ENCODE data around the gene MLLT1.

DNA sequence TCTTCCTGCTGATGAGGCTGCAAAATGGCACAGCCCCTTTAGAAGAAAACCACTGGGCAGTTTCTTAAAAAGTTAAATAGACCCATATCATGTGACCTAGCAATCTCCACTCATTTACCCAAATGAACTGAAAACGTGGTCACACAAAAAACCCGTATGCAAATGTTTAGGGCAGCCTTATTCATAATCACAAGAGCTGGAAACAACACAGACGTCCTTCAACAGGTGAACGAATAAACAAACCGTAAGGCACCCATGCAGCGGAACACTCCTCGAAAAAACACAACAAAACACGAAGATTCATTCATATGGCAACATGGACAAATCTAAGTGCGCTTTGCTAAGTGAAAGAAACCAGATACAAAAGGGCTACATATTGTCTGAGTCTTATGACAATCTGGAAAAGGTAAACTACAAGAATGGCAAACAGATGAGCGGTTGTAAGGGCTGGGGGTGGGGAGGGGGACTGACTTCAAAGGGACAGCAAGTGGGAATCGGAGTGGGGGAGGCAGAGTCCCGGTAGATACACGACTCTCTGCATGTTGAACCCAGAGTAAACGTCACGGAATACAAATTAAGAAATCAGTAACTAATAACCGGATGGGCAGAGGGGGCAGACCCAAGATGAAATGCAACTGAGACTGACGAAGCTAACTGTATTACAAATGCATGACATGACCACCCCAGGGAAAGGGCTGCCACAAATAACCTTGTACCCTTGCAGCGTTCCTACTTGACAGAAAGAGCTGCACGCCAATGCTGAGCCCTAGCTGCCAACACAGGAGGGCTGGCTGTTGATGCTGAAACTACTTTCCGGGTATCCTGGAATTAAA is 33.4 kb downstream of the MLLT1 start:
- TF ChIP-seq SIN3A (IDR thresholded peaks at IDR 0.05; ENCODE audit: borderline replicate concordance, insufficient read depth, low read depth, low read length) (no peak), CTCF (IDR thresholded peaks at IDR 0.05) (no peak), POLR2AphosphoS5 (IDR thresholded peaks at IDR 0.05; ENCODE audit: low read depth, low read length) (no peak), TCF7L2 (IDR thresholded peaks at IDR 0.05; ENCODE audit: low read depth, low read length) (no peak)
- TF ChIP-seq, protein P1, sequence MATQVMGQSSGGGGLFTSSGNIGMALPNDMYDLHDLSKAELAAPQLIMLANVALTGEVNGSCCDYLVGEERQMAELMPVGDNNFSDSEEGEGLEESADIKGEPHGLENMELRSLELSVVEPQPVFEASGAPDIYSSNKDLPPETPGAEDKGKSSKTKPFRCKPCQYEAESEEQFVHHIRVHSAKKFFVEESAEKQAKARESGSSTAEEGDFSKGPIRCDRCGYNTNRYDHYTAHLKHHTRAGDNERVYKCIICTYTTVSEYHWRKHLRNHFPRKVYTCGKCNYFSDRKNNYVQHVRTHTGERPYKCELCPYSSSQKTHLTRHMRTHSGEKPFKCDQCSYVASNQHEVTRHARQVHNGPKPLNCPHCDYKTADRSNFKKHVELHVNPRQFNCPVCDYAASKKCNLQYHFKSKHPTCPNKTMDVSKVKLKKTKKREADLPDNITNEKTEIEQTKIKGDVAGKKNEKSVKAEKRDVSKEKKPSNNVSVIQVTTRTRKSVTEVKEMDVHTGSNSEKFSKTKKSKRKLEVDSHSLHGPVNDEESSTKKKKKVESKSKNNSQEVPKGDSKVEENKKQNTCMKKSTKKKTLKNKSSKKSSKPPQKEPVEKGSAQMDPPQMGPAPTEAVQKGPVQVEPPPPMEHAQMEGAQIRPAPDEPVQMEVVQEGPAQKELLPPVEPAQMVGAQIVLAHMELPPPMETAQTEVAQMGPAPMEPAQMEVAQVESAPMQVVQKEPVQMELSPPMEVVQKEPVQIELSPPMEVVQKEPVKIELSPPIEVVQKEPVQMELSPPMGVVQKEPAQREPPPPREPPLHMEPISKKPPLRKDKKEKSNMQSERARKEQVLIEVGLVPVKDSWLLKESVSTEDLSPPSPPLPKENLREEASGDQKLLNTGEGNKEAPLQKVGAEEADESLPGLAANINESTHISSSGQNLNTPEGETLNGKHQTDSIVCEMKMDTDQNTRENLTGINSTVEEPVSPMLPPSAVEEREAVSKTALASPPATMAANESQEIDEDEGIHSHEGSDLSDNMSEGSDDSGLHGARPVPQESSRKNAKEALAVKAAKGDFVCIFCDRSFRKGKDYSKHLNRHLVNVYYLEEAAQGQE (IDR thresholded peaks at IDR 0.05; ENCODE audit: insufficient read depth in 1 of 2, low read depth in 2 of 2, low read length in 1 of 2) = no peak

Data from Panc1 (cell line).